Measurements from ENCODE around the gene ANKRD45.
"Not testable (repeated sequence)": the region's sequence is repeated elsewhere in the genome, so short reads cannot be mapped to it uniquely, and the experiment has no call there.

Gene ANKRD45

GRCh38 chr1:173627269-173627668 lies 42.4 kb downstream of the ANKRD45 start:
- TF ChIP-seq, protein P1, sequence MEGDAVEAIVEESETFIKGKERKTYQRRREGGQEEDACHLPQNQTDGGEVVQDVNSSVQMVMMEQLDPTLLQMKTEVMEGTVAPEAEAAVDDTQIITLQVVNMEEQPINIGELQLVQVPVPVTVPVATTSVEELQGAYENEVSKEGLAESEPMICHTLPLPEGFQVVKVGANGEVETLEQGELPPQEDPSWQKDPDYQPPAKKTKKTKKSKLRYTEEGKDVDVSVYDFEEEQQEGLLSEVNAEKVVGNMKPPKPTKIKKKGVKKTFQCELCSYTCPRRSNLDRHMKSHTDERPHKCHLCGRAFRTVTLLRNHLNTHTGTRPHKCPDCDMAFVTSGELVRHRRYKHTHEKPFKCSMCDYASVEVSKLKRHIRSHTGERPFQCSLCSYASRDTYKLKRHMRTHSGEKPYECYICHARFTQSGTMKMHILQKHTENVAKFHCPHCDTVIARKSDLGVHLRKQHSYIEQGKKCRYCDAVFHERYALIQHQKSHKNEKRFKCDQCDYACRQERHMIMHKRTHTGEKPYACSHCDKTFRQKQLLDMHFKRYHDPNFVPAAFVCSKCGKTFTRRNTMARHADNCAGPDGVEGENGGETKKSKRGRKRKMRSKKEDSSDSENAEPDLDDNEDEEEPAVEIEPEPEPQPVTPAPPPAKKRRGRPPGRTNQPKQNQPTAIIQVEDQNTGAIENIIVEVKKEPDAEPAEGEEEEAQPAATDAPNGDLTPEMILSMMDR (IDR thresholded peaks at IDR 0.05; ENCODE audit: borderline replicate concordance, control extremely low read depth, extremely low read depth, insufficient read depth, missing control alignments): no peak
- in situ Hi-C loops (cut with MboI; ENCODE audit: low sequenced_read_pairs, unreplicated experiment): no loop called here

GRCh38 chr1:173616859-173617258 lies 52.8 kb downstream of the ANKRD45 start:
- in situ Hi-C loops (cut with MboI; ENCODE audit: low sequenced_read_pairs, unreplicated experiment): no loop called here
- TF ChIP-seq, protein P1 (IDR thresholded peaks at IDR 0.05; ENCODE audit: borderline replicate concordance, control extremely low read depth, extremely low read depth, insufficient read depth, missing control alignments): no peak
- no peak for DNase-seq (ENCODE audit: low spot score)

More at GRCh38 chr1:173627269-173627668, 42.4 kb downstream of the ANKRD45 start:
- DNase-seq (ENCODE audit: low spot score): no peak

GRCh38 chr1:173613086-173613485 lies 56.6 kb downstream of the ANKRD45 start:
- DNase-seq (ENCODE audit: low spot score); in situ Hi-C loops (cut with MboI; ENCODE audit: low sequenced_read_pairs, unreplicated experiment): not testable (repeated sequence)

DNA sequence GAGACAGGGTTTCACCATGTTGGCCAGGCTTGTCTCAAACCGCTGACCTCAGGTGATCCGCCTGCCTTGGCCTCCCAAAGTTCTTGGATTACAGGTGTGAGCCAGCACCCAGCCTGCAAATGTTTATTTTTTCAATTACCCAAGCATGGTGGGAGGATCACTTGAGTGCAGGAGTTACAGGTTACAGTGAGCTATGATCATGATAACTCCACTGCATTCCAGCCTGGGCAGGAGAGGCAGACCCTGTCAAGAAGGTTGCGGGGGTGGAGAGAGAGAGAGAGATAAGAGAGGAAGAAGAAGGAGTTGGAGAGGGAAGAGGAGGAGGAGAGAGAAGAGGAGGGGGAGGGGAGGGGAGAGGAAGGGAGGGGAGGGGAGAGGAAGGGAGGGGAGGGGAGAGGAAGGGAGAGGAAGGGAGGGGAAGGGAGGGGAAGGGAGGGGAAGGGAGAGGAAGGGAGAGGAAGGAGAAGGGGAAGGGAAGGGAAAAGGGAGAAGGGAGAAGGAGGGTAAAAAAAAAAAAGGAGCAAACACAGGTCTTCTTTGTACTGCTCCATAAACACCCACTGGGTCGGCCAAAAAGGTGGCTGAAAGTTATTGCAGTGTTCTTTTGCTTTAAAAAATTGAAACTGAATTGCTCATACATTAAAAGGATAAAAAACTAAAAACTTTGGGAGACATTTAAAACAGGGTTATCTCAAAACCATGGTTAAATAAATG lies 61.0 kb downstream of the ANKRD45 start:
- in situ Hi-C loops (cut with MboI; ENCODE audit: low sequenced_read_pairs, unreplicated experiment): no loop called here

GRCh38 chr1:173603056-173603591 lies 66.5 kb downstream of the ANKRD45 start, which contains the start of gene SLC9C2:
Gene SLC9C2, minus strand, starts transcription at chr1:173603072. Its CDS starts 1,296 bp downstream, at chr1:173601776.
- DNase-seq (ENCODE audit: low spot score): no peak
- in situ Hi-C loops (cut with MboI; ENCODE audit: low sequenced_read_pairs, unreplicated experiment): no loop called here
- TF ChIP-seq, protein P1 (IDR thresholded peaks at IDR 0.05; ENCODE audit: borderline replicate concordance, control extremely low read depth, extremely low read depth, insufficient read depth, missing control alignments): no peak

More for the DNA sequence above, 61.0 kb downstream of the ANKRD45 start:
- DNase-seq (ENCODE audit: low spot score): no peak
- TF ChIP-seq, protein P1 (IDR thresholded peaks at IDR 0.05; ENCODE audit: borderline replicate concordance, control extremely low read depth, extremely low read depth, insufficient read depth, missing control alignments): no peak

DNA sequence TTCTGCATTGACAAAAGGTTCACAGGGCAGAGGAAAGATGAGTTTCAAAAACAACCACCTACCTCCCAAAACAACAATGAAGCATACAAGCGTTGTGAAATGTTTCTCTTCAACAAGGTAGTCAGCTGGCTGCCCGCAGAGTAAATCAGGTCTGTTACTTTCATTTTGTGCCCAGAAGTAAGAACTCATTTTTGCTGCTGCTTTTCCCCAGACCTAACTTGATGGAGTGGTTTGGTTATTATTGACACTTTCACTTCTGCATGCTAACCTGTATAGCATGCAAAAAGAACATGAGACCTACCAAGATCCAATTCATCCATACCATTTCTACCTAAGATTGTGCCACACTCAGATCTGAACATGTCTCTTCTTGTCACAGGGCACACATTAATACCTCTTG lies 68.1 kb downstream of the ANKRD45 start:
- peak; percentile 28 for DNase-seq (ENCODE audit: low spot score)
- in situ Hi-C loops (cut with MboI; ENCODE audit: low sequenced_read_pairs, unreplicated experiment): no loop called here
- TF ChIP-seq, protein P1 (IDR thresholded peaks at IDR 0.05; ENCODE audit: borderline replicate concordance, control extremely low read depth, extremely low read depth, insufficient read depth, missing control alignments): no peak

GRCh38 chr1:173596097-173596825 lies 73.4 kb downstream of the ANKRD45 start:
- in situ Hi-C loops (cut with MboI; ENCODE audit: low sequenced_read_pairs, unreplicated experiment): no loop called here
- DNase-seq (ENCODE audit: low spot score): no peak
- TF ChIP-seq, protein P1 (IDR thresholded peaks at IDR 0.05; ENCODE audit: borderline replicate concordance, control extremely low read depth, extremely low read depth, insufficient read depth, missing control alignments): no peak

GRCh38 chr1:173591138-173591537 lies 78.5 kb downstream of the ANKRD45 start:
- DNase-seq (ENCODE audit: low spot score); in situ Hi-C loops (cut with MboI; ENCODE audit: low sequenced_read_pairs, unreplicated experiment): not testable (repeated sequence)

Data from GM13976 (cell line).